Endometrial microvascular endothelial cells (primary cell): ENCODE measurements around the gene RGS8. TPM values are rescaled to one million over a fixed set of nuclear protein-coding genes. Genes with fewer than 3 reads are reported as not detected.

ENCODE experiments used
- in situ Hi-C: cut with HindIII; loops from 2 replicates; pipeline ENCODE4 v1.10.0; 2017; ENCODE audit warnings: low sequenced_read_pairs, low pct_unique_long_range_greater_than_20kb; ENCODE audit errors: inconsistent ontology term
- total RNA-seq: library from RNA; depleted of rRNA; stranded (reverse); fragments of >200 nt; gene quantifications from one replicate; pipeline ENCODE4 v1.2.3, GENCODE V29; 2015; ENCODE audit errors: inconsistent ontology term

Gene RGS8
- total RNA-seq, 1 donor from 2014 or later: not detected

- in situ Hi-C loops: no loop called here
Measured at GRCh38 chr1:182650678-182651338, 33.6 kb downstream of the RGS8 start.

GRCh38 chr1:182649041-182649440 is 35.3 kb downstream of the RGS8 start:
- in situ Hi-C loops: no loop called here

DNA sequence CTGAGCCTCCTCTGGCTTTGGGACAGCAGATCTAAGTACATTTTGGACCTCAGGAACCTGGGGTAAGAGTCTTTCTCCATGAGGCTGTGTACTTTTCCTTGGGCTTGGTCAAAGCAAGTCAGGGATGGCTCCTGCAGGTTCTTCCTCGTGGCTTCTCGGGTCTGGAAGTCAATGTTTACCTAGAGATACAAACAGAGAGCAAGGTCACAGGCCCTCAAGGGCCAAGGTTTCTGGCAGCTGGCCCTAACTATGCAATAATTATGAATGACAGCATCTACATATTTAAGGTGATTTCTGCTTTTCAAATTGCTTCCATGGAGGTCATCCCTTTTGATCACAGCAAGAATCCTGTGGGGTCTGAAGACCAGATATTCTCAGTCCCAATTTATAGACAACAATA is 37.6 kb downstream of the RGS8 start:
- in situ Hi-C loops: no loop called here

DNA sequence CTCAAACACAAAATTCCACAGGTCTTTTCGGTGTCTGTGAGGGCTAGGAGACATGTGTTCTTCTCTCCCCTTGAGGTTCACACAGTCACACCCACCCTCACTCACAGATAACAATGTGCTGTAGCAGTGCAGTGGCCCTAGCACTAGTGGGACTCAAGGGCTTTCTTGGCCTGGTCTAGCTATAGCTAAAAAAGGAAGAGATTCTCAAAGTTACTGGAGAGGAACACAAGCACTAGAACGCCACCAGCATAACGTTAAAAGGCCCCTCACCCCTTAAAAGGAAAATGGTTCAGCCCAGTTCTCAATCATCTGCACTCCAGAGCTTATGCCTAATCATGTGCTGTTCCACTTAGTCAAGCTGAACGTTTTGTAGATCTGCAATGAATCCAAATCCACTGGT is 39.5 kb downstream of the RGS8 start:
- in situ Hi-C loops: no loop called here

DNA sequence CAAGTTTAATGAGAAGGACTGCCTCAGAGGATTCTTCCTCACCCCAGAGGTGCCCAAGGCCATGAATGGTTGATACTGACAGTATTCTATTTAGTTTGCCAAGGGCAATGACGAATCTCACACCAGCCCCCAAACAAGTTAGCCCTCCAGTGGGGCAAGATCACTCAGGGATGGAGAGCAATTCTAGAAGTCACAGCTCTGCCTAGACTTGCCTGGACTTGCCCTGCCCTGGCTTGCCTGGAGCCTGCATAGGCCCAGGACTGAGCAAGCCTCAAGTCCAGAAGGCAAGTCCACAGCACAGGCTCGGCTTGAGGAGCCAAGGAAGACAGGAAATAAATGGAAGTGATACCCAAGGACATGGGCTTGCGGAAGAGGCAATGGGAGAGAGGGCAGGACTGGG is 40.7 kb downstream of the RGS8 start:
- in situ Hi-C loops: no loop called here

- in situ Hi-C loops: no loop called here
Measured at GRCh38 chr1:182642461-182642860, 41.9 kb downstream of the RGS8 start.

GRCh38 chr1:182641561-182641960 is 42.8 kb downstream of the RGS8 start:
- in situ Hi-C loops: no loop called here

DNA sequence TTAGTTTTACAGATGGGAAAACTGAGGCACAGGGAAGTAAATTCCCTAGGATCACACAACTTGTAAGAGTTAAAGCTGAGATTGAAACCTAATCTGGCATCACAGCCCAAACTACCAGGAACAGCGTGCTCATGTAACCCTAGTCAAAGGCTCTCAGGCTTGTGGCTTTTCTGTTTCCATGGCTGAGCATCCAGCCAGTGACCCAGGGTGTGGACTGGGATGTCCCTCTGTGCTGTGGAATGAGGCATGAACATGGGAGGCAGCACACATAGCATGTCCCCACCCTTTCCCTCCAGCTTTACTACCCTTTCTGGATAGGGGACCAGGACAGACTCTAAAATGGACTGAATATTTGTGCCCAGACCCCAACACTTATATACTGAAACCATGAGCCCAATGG is 45.1 kb downstream of the RGS8 start:
- in situ Hi-C loops: no loop called here

DNA sequence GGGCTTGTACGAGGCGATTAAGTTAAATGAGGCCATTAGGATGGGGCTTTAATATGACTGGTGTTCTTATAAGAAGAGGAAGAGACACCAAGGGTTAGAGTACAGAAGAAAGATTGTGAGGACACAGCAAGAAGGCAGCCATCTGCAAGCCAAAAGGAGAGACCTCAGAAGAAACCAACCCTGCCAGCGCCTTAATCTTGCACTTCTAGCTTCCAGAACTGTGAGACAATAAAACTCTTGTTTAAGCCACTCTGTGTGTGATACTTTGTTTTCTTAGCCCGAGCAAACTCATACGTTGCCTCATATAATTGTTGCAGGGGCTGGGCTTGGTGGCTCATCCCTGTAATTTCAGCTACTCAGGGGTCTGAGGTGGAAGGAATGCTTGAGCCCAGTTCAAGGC is 46.6 kb downstream of the RGS8 start:
- in situ Hi-C loops: no loop called here

DNA sequence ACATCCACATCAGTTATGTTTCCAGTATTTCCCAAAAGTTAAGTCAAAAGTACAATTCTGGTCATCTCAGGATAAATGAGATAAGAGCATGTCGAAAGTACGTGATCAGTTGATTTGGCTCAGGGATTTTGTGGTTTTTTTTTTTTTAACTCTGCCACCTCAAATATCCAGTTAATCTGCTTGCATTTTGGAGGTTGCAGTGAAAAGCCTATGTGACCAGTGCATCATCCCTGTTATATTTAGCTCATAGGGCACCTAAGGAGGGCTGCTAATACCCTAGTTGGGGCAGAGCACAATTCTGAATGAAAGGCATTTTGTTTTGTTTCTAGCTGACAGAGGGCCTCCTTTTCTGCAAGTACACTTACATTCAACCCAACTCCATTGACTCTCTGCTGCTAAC is 48.5 kb downstream of the RGS8 start:
- in situ Hi-C loops: no loop called here

Other genes starting within 250 kb of the RGS8 start
- not detected for gene RGSL1, start 234.4 kb downstream of the RGS8 start, total RNA-seq
- 2.6 TPM for gene RNASEL, start 95.3 kb downstream of the RGS8 start, total RNA-seq
- not detected for gene RGS16, start 80.2 kb downstream of the RGS8 start, total RNA-seq
- gene NPL, start 105.2 kb upstream of the RGS8 start, total RNA-seq: 0.93 TPM
- gene DHX9, start 154.8 kb upstream of the RGS8 start, total RNA-seq: 157 TPM